Brain microvascular endothelial cell (primary cell): Measurements from ENCODE around the gene FAM83D.

Experiments
- DNase-seq: peaks from one replicate; pipeline ENCODE4 v3.0.0-alpha.2; 2020
- H3K27ac ChIP-seq: fragments of 250-450 bp; sonication (Bioruptor Pico); 2 replicates; pipeline ENCODE4 v1.5.1; 2020; ENCODE audit warnings: mild to moderate bottlenecking, moderate library complexity
- H3K27me3 ChIP-seq: fragments of 250-450 bp; sonication (Bioruptor Pico); replicated peaks from 2 replicates; pipeline ENCODE4 v1.5.1; 2020; ENCODE audit warnings: mild to moderate bottlenecking
- H3K36me3 ChIP-seq: fragments of 250-450 bp; sonication (Bioruptor Pico); replicated peaks from 2 replicates; pipeline ENCODE4 v1.5.1; 2020; ENCODE audit warnings: mild to moderate bottlenecking
- H3K4me3 ChIP-seq: 2 replicates; pipeline ENCODE4 v1.5.1; 2011; ENCODE audit warnings: low read depth, mild to moderate bottlenecking, control low read depth, low read length, moderate library complexity
- in situ Hi-C: cut with HindIII; loops from 2 replicates; pipeline ENCODE4 v1.10.0; 2017; ENCODE audit warnings: low sequenced_read_pairs, low pct_ligation_motif_present
- TF ChIP-seq, protein P1 (sequence below): IDR thresholded peaks from 2 replicates; pipeline ENCODE4 v1.5.1; 2011; ENCODE audit warnings: low read depth, mild to moderate bottlenecking, moderate library complexity, low read length, control low read depth, inconsistent platforms; ENCODE audit errors: missing control alignments

FAM83D gene

DNA sequence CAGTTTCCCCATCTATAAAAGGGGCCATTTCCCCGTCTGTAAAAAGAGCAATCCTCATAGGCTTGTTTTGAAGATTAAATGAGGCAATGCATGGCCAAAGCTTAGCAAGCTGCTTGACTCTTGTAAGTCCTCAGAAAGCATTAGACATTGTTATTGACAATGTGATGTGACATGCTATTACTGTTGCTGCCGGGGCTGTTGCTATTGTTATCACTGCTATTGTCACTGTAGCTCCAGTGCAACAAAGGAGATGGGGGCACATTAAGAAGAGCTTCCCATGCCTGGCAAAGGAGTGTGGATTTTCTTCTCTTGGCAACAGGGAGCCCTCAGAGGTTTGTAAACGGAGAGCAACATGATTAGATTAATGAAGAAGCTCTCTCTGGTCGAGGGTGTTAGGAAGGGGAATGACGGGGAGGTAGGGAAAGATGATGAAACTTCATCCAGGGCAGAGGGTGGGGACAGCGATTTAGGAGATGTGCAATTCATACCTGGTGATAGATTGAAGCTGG, 33.1 kb upstream of the FAM83D start:
- Histone ChIP-seq H3K4me3 (no peak overlapping the region), H3K27me3 (peaks cover 6% of the 10 kb centered on the region), H3K36me3 (no peaks in the 10 kb centered on the region), H3K27ac (no peak overlapping the region)
- TF ChIP-seq, protein P1, sequence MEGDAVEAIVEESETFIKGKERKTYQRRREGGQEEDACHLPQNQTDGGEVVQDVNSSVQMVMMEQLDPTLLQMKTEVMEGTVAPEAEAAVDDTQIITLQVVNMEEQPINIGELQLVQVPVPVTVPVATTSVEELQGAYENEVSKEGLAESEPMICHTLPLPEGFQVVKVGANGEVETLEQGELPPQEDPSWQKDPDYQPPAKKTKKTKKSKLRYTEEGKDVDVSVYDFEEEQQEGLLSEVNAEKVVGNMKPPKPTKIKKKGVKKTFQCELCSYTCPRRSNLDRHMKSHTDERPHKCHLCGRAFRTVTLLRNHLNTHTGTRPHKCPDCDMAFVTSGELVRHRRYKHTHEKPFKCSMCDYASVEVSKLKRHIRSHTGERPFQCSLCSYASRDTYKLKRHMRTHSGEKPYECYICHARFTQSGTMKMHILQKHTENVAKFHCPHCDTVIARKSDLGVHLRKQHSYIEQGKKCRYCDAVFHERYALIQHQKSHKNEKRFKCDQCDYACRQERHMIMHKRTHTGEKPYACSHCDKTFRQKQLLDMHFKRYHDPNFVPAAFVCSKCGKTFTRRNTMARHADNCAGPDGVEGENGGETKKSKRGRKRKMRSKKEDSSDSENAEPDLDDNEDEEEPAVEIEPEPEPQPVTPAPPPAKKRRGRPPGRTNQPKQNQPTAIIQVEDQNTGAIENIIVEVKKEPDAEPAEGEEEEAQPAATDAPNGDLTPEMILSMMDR = no peak
- DNase-seq = no peak
- in situ Hi-C loops = no loop called here

DNA sequence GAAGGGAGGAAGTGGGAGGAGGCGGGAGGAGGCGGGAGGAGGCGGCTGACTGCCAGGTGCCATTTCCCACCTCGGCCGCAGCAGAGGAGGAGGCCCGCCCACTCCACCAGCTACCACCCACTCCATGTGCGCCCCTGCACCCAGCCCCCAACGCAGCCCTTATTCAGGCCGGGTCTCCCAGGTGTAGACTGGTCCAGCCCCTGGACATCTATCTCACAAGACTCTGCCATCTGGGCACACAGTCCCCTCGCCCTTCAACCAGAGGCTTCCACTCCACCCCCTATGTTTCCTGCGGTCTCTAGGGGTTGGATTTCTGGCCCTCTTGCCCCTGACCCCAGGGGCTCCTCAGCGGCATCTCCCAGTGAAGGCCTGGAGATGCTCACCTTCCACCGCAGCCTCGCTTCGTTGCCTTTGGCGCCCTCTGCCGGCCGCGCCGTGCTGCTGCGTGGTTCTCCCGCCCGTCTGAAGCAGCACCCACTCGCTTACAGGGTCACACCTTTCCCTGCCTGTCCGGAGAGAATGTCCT, 32.6 kb upstream of the FAM83D start:
- Histone ChIP-seq H3K27me3 (peaks cover 6% of the 10 kb centered on the region), H3K4me3 (no peak overlapping the region), H3K27ac (no peak overlapping the region), H3K36me3 (no peaks in the 10 kb centered on the region)
- in situ Hi-C loops = no loop called here
- DNase-seq = peak; percentile 37
- TF ChIP-seq, protein P1 = peak; percentile 94

DNA sequence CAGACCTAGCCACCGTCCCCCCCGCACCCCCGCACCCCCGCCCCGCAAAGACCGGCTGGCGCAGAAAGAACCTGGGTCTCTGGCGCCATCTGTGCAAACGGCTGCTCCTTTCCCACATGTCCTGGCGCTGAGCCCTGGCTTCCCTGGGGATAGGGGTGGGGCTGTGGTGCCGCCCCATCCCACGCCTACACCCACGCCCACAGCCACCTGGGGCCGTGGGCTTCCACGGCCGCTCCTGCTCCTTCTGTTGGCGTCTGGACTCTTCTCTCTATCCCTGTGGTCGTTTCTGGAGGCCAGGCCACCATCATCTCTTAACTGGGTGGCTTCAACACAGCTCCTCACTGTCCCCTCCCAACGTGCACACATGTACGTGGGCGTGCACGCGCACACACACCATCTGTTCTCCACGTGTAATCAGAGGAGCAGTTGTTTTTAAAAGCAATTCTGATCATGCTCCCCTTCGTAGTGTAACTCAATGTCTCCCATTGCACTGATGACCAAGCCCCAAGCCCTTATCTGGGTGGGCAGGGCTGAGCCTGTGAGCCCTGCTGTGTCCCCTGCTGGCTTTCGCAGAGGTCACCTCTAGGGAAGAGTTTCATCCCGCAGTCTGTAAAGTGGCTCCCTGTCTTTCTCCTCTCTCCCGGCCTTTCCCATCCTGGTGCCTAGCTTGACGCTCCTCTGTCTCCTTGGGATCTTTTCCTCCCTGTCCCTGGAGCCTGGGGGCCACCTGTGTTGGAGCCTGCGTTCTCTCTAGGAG, 31.9 kb upstream of the FAM83D start:
- Histone ChIP-seq H3K4me3 (no peak overlapping the region), H3K27ac (no peak overlapping the region), H3K36me3 (no peaks in the 10 kb centered on the region), H3K27me3 (peaks cover 6% of the 10 kb centered on the region)
- TF ChIP-seq, protein P1 = no peak
- DNase-seq = no peak
- in situ Hi-C loops = no loop called here

DNA sequence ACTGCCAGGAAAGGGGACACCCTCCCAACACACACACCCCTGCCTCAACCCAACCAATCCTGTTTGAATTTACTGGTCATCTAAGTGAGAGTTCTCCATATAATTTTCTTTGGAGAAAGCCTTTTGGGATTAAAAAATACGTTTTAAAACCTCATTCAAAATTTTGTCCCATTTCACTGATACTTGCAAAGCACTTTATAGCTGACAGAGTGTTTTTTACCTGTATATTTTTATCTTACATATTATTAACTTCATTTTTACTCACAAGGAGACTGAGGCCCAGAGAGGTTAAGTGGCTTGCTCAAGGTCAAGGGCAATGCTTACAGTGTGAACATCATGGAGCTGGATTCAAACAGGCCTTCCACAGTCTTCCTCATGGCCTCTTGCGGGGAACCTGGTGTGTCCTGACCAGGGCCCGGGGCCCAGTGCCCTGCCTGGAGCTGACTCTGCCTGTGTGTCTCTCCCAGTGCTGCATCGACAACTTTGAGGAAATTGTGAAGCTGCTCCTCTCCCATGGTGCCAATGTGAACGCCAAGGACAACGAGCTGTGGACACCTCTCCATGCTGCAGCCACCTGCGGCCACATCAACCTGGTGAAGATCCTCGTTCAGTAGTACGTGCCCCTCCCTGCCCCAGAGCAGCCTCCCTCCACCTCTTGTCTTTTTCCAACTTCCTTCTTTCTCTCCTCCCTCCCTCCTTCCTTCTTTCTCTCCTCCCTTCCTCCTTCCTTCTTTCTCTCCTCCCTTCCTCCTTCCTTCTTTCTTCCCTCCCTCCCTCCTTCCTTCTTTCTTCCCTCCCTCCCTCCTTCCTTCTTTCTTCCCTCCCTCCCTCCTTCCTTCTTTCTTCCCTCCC, 30.9 kb upstream of the FAM83D start:
- H3K27me3 ChIP-seq = peaks cover 6% of the 10 kb centered on the region
- no peak overlapping the region for H3K4me3 ChIP-seq
- H3K36me3 ChIP-seq = no peaks in the 10 kb centered on the region
- TF ChIP-seq, protein P1 = no peak
- no peak for DNase-seq
- no peak overlapping the region for H3K27ac ChIP-seq
- in situ Hi-C loops = no loop called here

DNA sequence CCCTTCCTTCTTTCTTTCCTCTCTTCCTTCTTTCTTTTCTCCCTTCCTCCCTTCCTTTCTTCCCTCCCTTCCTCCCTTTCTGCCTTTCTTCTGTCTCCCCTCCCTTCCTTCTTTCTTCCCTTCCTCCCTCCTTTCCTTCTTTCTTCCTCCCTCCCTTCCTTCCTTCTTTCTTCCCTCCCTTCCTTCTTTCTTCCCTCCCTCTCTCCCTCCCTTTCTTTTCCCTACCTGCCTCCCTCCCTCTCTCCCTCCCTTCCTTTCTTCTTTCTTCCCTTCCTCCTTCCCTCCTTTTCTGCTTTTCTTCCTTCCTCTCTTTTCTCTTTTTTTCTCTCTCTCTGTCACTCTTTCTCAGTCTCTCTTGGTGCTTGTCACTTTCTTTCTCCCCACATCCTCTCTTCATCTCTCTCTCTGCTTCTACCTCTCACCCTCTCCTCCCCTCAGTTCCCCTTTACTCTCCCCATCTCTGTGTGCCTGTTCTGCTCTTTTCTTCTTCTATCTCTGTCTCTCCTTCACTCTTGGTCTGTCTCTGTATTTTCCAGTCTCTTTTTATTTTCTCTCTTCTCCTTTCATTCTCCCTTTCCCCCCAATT, 30.1 kb upstream of the FAM83D start:
- TF ChIP-seq, protein P1 = no peak
- in situ Hi-C loops = no loop called here
- DNase-seq = no peak
- peaks cover 6% of the 10 kb centered on the region for H3K27me3 ChIP-seq
- no peak overlapping the region for H3K27ac ChIP-seq
- H3K4me3 ChIP-seq = no peak overlapping the region
- H3K36me3 ChIP-seq = no peaks in the 10 kb centered on the region
